GM12872 (cell line): ENCODE measurements around the gene NRP1.

Experiments used
- TF ChIP-seq, protein P1 (sequence below): IDR thresholded peaks from 3 replicates; pipeline ENCODE4 v1.5.1; 2011; ENCODE audit warnings: low read depth, mild to moderate bottlenecking, low read length, moderate library complexity; ENCODE audit not compliant: insufficient read depth

The NRP1 gene

DNA sequence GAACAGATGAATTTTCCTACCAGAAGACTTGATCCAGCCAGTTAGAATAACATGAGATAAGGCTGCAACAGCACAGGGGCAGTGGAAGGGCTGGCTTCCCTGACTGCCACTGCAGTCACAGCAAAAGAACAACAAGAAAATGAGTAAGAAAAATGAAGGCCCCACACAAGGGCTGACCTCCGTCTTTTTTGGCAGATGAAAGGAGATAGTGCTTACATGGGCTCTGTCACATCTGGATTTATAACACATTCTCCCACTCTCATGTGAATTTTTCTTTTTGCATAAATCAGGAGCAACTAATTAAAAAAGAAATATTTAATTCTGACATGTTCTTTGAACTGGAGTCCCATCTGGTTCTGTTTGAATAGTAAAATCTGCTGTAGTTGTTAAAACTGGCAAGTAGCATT is 99.6 kb downstream of the NRP1 start:
- TF ChIP-seq, protein P1, sequence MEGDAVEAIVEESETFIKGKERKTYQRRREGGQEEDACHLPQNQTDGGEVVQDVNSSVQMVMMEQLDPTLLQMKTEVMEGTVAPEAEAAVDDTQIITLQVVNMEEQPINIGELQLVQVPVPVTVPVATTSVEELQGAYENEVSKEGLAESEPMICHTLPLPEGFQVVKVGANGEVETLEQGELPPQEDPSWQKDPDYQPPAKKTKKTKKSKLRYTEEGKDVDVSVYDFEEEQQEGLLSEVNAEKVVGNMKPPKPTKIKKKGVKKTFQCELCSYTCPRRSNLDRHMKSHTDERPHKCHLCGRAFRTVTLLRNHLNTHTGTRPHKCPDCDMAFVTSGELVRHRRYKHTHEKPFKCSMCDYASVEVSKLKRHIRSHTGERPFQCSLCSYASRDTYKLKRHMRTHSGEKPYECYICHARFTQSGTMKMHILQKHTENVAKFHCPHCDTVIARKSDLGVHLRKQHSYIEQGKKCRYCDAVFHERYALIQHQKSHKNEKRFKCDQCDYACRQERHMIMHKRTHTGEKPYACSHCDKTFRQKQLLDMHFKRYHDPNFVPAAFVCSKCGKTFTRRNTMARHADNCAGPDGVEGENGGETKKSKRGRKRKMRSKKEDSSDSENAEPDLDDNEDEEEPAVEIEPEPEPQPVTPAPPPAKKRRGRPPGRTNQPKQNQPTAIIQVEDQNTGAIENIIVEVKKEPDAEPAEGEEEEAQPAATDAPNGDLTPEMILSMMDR, result no peak

DNA sequence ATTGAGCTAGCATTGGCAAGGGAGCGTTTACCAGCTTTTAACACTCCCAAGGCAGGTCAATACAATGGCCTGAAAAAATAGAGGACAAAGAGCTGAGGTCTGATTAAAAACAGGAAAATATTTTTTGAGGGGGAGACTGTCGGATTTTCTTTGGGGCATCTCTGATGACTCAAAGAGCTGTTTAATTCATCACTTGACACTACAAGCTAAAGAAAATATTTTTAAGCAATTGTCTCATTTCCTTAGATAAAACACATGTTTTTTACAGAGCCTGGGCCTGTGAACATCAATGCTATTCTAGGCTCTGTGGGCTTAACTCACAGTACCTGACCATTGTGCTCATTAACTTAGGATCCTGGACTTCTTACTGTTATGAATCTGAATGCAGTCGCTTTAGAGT is 100.8 kb downstream of the NRP1 start:
- TF ChIP-seq, protein P1, result no peak

- TF ChIP-seq, protein P1, result no peak
These were observed 101.2 kb downstream of the NRP1 start for GRCh38 chr10:33233221-33233620.

- TF ChIP-seq, protein P1, result no peak
These were observed 102.7 kb downstream of the NRP1 start for GRCh38 chr10:33231621-33232350.

GRCh38 chr10:33229949-33230267 is 104.6 kb downstream of the NRP1 start:
- TF ChIP-seq, protein P1, result no peak

- TF ChIP-seq, protein P1, result no peak
These were observed 105.1 kb downstream of the NRP1 start for GRCh38 chr10:33229252-33229948.

DNA sequence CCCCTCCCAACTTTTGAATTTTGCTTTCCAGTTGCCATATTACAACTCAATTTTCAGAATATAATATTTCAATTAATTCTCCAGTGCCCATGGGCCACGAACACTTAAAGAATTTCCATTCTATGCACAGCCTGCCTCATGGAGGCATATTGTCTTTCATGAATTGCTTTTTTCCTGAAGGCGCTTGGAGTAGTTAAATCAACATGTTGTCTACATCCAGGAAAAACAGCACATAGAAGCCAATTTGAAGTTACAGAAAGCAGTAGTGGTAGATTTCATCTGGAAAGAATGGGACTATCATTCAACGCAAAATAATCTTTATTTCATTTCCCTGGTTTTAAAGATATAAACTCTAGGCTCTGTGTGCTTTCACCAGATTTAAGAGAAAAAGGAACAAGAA is 106.0 kb downstream of the NRP1 start:
- TF ChIP-seq, protein P1, result no peak
